ENCODE data around the gene ENHO. TPM values are rescaled to one million over a fixed set of nuclear protein-coding genes. Genes with fewer than 3 reads are reported as not detected.

The ENHO gene
- total and polyA plus RNA-seq, 2 donors, result 0.47 to 3.7 TPM

DNA sequence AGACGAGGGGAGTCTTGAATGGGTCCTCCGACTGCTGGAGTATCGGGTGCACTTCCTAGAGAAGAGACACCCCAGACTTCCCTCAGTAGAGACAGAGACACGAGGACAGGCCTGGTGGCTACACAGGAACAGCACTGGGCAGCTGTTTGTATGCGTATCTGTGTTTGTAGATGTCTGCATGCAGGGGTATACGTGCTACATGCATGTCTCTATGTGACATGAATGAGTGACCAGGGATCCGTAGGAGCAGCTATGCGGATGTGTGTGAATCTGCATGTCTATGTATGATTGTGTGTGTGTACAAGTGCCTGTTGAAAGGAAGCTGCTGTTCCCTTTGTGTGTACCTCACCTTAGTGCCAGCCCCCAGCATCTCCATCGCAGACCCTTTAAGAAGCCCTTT lies 35.6 kb upstream of the ENHO start:
- Histone ChIP-seq H3K4me1 (ENCODE audit: control insufficient read depth in 2 of 2, insufficient read depth in 2 of 2, low read length in 2 of 2) (peaks cover 0 to 23% of the 10 kb centered on the region in 2 donors), H3K4me3 (ENCODE audit: low read length in 2 of 2) (no peak overlapping the region), H3K27me3 (ENCODE audit: control insufficient read depth in 2 of 2, insufficient read depth in 1 of 2, low read length in 1 of 2) (peaks cover 0 to 41% of the 10 kb centered on the region in 2 donors), H3K36me3 (ENCODE audit: control insufficient read depth in 2 of 2, insufficient read depth in 2 of 2, low read length in 1 of 2) (no peaks in the 10 kb centered on the region), H3K9me3 (ENCODE audit: control insufficient read depth in 2 of 2, insufficient read depth in 1 of 2, low read length in 1 of 2) (no peaks in the 10 kb centered on the region), H3K27ac (ENCODE audit: low read depth in 1 of 2, low read length in 1 of 2) (no peak overlapping the region)
- whole genome bisulfite sequencing, result 88% methylated on average over 9 of the region's 9 CpGs
- DNase-seq (ENCODE audit: low read depth in 6 of 9, low spot score in 9 of 9), result no peak

DNA sequence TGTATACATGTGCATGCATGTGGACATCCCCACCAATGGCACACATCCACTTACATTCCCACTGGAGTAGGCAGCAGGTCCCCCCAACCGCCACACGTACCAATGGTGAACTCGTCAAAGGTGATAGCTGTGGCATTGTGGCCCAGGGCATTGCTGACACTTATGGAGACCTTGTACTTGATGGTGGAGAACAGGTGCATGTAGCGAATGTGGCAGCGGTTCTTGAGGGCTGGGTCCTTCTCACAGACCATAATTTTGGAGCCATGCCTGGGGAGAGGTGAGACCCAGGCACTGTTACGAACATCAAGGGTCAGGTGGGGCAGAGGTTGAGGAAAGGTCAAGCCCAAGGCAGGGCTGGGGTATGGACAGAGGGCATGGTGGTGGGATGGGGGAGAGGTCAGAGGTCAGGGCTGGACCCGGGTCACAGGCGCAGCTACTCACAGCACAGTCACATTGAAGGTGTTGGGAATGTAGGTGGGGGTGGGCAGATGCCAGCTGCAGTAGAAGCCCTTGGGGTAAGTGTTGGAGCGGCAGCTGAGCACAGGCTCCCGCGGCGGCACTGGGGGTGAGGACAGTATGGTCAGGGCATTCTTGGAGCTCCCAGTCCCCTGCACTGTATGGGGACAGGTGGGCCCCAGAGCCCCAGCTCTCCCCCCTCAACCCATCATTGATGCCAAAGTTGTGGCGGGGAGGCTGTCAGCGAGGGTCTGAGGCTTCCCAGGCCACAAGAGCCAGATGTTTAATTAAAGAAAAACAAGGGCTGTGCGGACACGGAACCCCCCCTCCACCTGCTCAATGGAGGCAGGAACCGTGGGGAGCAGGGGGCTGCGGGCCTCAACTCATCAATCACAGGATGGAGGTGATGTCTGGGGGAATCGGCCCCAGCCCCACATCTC lies 34.9 kb upstream of the ENHO start:
- Histone ChIP-seq H3K4me3 (ENCODE audit: low read length in 2 of 2) (no peak overlapping the region), H3K9me3 (ENCODE audit: control insufficient read depth in 2 of 2, insufficient read depth in 1 of 2, low read length in 1 of 2) (no peaks in the 10 kb centered on the region), H3K4me1 (ENCODE audit: control insufficient read depth in 2 of 2, insufficient read depth in 2 of 2, low read length in 2 of 2) (peaks cover 0 to 23% of the 10 kb centered on the region in 2 donors), H3K27ac (ENCODE audit: low read depth in 1 of 2, low read length in 1 of 2) (no peak overlapping the region), H3K36me3 (ENCODE audit: control insufficient read depth in 2 of 2, insufficient read depth in 2 of 2, low read length in 1 of 2) (no peaks in the 10 kb centered on the region), H3K27me3 (ENCODE audit: control insufficient read depth in 2 of 2, insufficient read depth in 1 of 2, low read length in 1 of 2) (peaks cover 0 to 39% of the 10 kb centered on the region in 2 donors)
- DNase-seq (ENCODE audit: low read depth in 6 of 9, low spot score in 9 of 9), result no peak
- 83% methylated on average over 19 of the region's 19 CpGs for WGBS

DNA sequence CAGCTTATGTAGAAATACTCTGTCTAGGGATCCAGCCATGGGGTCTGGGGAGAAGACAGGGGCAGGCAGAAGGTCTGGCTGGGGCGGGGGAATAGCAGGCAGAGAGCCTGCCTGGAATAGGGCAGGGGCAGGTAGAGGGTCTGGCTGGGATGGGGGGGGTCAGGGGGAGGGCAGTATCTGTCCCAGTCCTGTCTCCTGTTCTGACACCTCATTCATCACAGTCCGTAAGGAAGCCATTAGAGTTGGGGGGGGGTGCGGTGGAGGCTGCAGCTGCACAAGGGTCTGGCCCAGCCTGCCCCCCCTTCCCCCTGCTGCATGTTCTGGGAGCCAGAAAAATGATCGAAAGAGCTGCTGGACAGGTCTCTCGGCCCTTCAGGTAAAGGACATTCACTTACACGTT lies 34.2 kb upstream of the ENHO start:
- H3K4me3 ChIP-seq (ENCODE audit: low read length in 2 of 2), result no peak overlapping the region
- peaks cover 0 to 23% of the 10 kb centered on the region in 2 donors for H3K4me1 ChIP-seq (ENCODE audit: control insufficient read depth in 2 of 2, insufficient read depth in 2 of 2, low read length in 2 of 2)
- no peaks in the 10 kb centered on the region for H3K36me3 ChIP-seq (ENCODE audit: control insufficient read depth in 2 of 2, insufficient read depth in 2 of 2, low read length in 1 of 2)
- H3K27me3 ChIP-seq (ENCODE audit: control insufficient read depth in 2 of 2, insufficient read depth in 1 of 2, low read length in 1 of 2), result peaks cover 0 to 39% of the 10 kb centered on the region in 2 donors
- DNase-seq (ENCODE audit: low read depth in 6 of 9, low spot score in 9 of 9), result no peak
- H3K9me3 ChIP-seq (ENCODE audit: control insufficient read depth in 2 of 2, insufficient read depth in 1 of 2, low read length in 1 of 2), result no peaks in the 10 kb centered on the region
- H3K27ac ChIP-seq (ENCODE audit: low read depth in 1 of 2, low read length in 1 of 2), result no peak overlapping the region
- 89% methylated on average over 6 of the region's 6 CpGs for WGBS

DNA sequence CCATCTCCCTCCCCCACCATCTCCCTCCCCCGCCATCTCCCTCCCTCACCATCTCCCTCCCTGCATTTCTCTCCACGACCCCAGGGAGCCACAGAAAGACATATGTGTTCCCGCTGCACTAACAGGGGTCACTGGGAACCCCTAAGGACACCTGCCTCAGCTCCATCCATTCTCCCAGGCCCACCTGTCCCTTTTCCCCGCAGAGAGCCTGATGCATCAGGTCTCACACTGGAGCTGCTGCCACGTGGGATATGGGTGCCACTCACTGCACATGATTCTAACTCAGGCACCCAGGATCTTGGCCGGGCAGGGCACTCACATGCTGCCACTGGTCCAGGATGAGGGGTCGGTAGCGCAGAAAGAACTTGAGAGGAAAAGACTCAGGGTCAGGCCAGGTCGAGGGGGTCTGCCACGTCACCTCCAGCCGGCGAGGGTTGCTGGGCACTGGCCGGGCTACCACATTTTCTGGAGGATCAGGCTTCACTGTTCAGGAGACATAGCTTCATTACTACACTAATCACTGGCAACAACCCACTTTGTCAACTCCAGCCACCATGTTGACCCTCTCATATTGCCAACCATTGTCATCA lies 33.2 kb upstream of the ENHO start:
- Histone ChIP-seq H3K27ac (ENCODE audit: low read depth in 1 of 2, low read length in 1 of 2) (no peak overlapping the region), H3K36me3 (ENCODE audit: control insufficient read depth in 2 of 2, insufficient read depth in 2 of 2, low read length in 1 of 2) (no peaks in the 10 kb centered on the region), H3K4me1 (ENCODE audit: control insufficient read depth in 2 of 2, insufficient read depth in 2 of 2, low read length in 2 of 2) (peaks cover 0 to 21% of the 10 kb centered on the region in 2 donors), H3K4me3 (ENCODE audit: low read length in 2 of 2) (no peak overlapping the region), H3K27me3 (ENCODE audit: control insufficient read depth in 2 of 2, insufficient read depth in 1 of 2, low read length in 1 of 2) (peaks cover 0 to 37% of the 10 kb centered on the region in 2 donors), H3K9me3 (ENCODE audit: control insufficient read depth in 2 of 2, insufficient read depth in 1 of 2, low read length in 1 of 2) (no peaks in the 10 kb centered on the region)
- no peak for DNase-seq (ENCODE audit: low read depth in 6 of 9, low spot score in 9 of 9)
- WGBS, result 90% methylated on average over 13 of the region's 13 CpGs

DNA sequence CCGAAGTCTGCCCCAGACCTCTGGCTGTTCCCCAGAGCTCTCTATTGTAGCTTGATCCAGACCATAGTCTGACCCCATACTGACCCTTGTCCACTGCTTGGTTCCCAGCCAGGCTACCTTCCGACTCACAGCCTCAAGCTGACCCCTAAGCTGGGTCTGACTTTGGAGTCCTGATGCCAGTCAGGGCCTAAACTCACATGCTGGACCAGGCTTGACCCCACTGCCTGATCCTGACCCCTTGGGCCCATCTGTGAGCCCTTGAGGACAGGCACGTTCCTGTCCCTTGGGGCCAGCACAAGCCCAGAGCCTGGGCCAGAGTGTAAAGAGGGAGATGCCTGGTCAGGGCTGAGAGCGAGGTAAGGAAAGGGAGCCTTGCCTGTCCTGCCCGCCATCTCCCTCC lies 32.7 kb upstream of the ENHO start:
- Histone ChIP-seq H3K36me3 (ENCODE audit: control insufficient read depth in 2 of 2, insufficient read depth in 2 of 2, low read length in 1 of 2) (no peaks in the 10 kb centered on the region), H3K9me3 (ENCODE audit: control insufficient read depth in 2 of 2, insufficient read depth in 1 of 2, low read length in 1 of 2) (no peaks in the 10 kb centered on the region), H3K4me3 (ENCODE audit: low read length in 2 of 2) (no peak overlapping the region), H3K27ac (ENCODE audit: low read depth in 1 of 2, low read length in 1 of 2) (no peak overlapping the region), H3K4me1 (ENCODE audit: control insufficient read depth in 2 of 2, insufficient read depth in 2 of 2, low read length in 2 of 2) (peaks cover 0 to 19% of the 10 kb centered on the region in 2 donors), H3K27me3 (ENCODE audit: control insufficient read depth in 2 of 2, insufficient read depth in 1 of 2, low read length in 1 of 2) (peaks cover 0 to 32% of the 10 kb centered on the region in 2 donors)
- WGBS, result 92% methylated on average over 5 of the region's 5 CpGs
- DNase-seq (ENCODE audit: low read depth in 6 of 9, low spot score in 9 of 9), result no peak

DNA sequence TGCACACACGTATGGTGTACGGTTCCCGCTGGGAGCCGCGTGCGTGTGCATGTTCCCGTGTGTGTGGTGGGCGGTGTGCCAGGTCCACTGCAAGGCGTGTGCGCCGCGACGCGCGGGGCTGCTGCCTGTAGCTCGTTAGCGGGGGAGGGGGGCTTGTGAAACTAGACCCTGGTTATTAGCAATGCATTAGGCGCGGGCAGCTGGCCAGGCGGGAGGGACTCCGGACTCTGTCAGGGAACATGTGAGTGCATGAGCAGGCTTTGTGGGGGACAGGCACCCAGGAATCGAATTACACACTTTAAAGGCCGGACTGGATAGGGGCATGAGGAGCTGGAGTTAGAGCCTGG lies 32.2 kb upstream of the ENHO start:
- peak in 1 of 9 donors; percentile 16 for DNase-seq (ENCODE audit: low read depth in 6 of 9, low spot score in 9 of 9)

DNA sequence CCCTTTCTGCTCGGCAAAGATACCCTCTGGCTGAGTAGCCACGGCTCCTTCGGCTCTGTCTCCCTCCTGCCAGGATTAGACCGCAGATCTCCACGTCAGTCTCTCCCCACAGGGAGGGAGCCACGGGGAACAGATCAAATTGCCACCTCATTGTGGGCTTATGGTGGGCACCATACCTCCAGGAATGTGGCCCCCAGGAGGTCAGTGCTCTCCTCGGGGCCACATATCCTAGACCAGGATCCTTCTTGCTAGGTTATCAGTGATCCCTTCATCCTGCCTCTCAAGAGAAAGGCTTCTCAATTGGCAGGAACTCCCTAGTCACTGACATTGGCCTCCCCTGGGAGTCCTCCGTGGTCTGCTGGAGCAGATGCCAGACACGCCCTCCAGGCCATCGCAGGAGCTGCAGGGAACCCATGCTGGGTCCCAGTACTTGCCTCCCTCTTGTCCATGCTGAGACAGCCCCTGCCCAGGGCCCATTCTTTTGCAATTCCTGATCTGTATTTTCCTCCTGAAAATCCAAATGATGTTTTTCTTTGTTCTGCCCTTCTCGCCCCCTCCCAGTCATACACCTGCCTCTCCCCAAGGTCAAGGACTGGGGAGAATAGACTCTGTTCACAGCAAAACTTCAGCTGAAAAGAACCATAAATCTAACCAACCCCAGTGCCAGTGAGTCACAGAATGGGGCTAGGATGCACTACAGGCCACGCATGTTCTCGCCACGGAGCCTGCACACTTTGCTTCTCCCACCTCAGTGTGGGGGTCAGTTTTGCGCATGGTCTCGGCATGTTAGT lies 31.6 kb upstream of the ENHO start:
- H3K4me3 ChIP-seq (ENCODE audit: low read length in 2 of 2), result no peak overlapping the region
- no peak for DNase-seq (ENCODE audit: low read depth in 6 of 9, low spot score in 9 of 9)
- H3K4me1 ChIP-seq (ENCODE audit: control insufficient read depth in 2 of 2, insufficient read depth in 2 of 2, low read length in 2 of 2), result peaks cover 0 to 16% of the 10 kb centered on the region in 2 donors
- no peaks in the 10 kb centered on the region for H3K36me3 ChIP-seq (ENCODE audit: control insufficient read depth in 2 of 2, insufficient read depth in 2 of 2, low read length in 1 of 2)
- peaks cover 0 to 22% of the 10 kb centered on the region in 2 donors for H3K27me3 ChIP-seq (ENCODE audit: control insufficient read depth in 2 of 2, insufficient read depth in 1 of 2, low read length in 1 of 2)
- WGBS, result 84% methylated on average over 16 of the region's 16 CpGs
- no peaks in the 10 kb centered on the region for H3K9me3 ChIP-seq (ENCODE audit: control insufficient read depth in 2 of 2, insufficient read depth in 1 of 2, low read length in 1 of 2)
- no peak overlapping the region for H3K27ac ChIP-seq (ENCODE audit: low read depth in 1 of 2, low read length in 1 of 2)

More for the DNA sequence above, 32.2 kb upstream of the ENHO start:
- Histone ChIP-seq H3K27ac (ENCODE audit: low read depth in 1 of 2, low read length in 1 of 2) (no peak overlapping the region), H3K9me3 (ENCODE audit: control insufficient read depth in 2 of 2, insufficient read depth in 1 of 2, low read length in 1 of 2) (no peaks in the 10 kb centered on the region), H3K4me3 (ENCODE audit: low read length in 2 of 2) (no peak overlapping the region), H3K27me3 (ENCODE audit: control insufficient read depth in 2 of 2, insufficient read depth in 1 of 2, low read length in 1 of 2) (peaks cover 0 to 27% of the 10 kb centered on the region in 2 donors), H3K36me3 (ENCODE audit: control insufficient read depth in 2 of 2, insufficient read depth in 2 of 2, low read length in 1 of 2) (no peaks in the 10 kb centered on the region), H3K4me1 (ENCODE audit: control insufficient read depth in 2 of 2, insufficient read depth in 2 of 2, low read length in 2 of 2) (peaks cover 0 to 19% of the 10 kb centered on the region in 2 donors)
- WGBS, result 89% methylated on average over 23 of the region's 23 CpGs

DNA sequence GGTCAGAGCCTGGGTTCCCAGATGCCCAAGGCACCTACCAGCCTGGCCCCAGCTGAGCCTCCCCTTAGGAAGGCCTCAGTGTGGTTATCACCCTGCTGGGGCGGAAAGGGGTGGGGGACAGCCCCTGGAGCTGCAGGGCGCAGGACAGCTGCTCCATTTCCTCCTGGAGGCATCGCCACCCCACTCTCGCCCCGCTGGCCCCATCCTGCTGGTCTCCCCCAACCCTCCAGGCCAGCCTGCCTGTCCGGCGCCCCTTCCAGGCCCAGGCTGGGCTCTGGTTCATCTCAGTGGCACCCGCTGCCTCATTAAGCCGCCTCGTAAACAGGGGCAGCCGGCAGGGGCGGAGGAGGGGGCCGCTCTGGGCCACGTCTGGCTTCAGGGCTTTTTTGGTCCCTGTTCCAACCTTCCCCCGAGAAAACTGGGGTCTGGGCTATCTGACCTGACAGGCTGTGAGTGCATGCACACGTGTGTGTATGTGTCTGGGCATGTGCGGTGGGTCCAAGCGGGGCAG lies 30.8 kb upstream of the ENHO start:
- Histone ChIP-seq H3K36me3 (ENCODE audit: control insufficient read depth in 2 of 2, insufficient read depth in 2 of 2, low read length in 1 of 2) (no peaks in the 10 kb centered on the region), H3K27me3 (ENCODE audit: control insufficient read depth in 2 of 2, insufficient read depth in 1 of 2, low read length in 1 of 2) (peaks cover 0 to 14% of the 10 kb centered on the region in 2 donors), H3K4me1 (ENCODE audit: control insufficient read depth in 2 of 2, insufficient read depth in 2 of 2, low read length in 2 of 2) (peaks cover 0 to 11% of the 10 kb centered on the region in 2 donors), H3K27ac (ENCODE audit: low read depth in 1 of 2, low read length in 1 of 2) (no peak overlapping the region), H3K9me3 (ENCODE audit: control insufficient read depth in 2 of 2, insufficient read depth in 1 of 2, low read length in 1 of 2) (no peaks in the 10 kb centered on the region), H3K4me3 (ENCODE audit: low read length in 2 of 2) (no peak overlapping the region)
- WGBS, result 90% methylated on average over 18 of the region's 18 CpGs
- DNase-seq (ENCODE audit: low read depth in 6 of 9, low spot score in 9 of 9), result no peak

Measured in thymus (tissue), 11 donors.